NCI-H1930 (cell line): Measurements from ENCODE around the gene PSAP.
A peak's percentile ranks its signal among the peaks of the same experiment; 100 is the strongest.

Source experiments
- DNase-seq, 2 experiments: peaks; one replicate each; lab custom pipeline; 2025; lab: John Stamatoyannopoulos, UW

PSAP gene

DNA sequence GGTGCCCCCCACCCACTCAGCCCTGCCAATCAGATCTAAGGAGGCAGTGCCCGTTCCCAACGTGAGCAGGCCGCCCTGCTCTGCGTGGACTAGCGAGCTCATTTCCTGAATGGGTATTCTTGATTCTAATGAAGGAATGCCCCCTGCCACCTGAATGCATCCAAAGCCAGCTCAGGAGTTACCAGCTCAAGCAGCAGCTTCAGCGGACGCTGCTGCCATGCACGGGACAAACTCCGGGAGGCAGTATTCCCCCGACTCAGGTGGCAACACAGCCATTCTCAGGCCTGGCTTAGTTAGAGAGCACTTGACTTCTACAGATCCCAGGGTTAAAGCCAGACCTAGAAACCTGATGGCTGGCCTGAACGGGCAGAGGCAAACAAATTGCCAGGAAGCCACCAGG is 25.8 kb downstream of the PSAP start:
- no peak for DNase-seq

DNA sequence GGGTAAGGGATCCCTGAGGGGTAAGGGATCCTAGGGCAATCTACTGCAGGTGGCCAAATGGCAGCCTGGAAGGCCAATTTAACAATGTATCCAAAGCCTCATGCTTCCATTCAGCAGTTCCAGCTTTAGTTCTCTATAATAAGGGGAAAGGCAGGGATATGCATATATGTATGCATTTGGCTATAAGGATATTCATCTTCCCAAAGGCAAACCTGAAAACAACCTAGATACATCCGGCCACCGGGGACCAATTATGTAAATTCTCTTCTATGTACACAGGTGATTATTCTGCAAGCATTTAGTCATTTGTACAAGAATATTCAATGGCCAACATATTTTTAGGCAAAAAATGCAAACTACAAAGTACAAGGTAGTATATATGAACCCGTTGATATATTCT is 26.7 kb downstream of the PSAP start:
- no peak for DNase-seq

DNA sequence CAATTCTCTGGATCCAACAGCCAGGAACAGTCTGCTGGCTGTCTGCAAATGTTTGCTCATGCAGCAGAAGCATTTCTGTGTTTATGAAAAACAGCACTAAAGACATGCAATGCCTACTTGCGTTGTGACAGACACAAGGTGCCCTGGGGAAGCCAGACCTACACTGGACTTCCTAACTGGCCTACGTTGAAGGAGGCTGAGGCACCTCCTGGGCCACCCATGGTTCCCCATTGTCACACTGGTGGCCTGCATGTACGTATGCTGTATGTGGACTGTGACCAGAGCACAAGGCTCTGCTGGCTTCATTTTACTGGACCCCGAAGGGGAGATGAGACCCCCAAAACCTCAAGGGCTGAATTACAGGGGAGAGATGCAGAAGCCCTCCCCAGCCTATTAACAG is 27.7 kb downstream of the PSAP start:
- DNase-seq, result no peak

DNA sequence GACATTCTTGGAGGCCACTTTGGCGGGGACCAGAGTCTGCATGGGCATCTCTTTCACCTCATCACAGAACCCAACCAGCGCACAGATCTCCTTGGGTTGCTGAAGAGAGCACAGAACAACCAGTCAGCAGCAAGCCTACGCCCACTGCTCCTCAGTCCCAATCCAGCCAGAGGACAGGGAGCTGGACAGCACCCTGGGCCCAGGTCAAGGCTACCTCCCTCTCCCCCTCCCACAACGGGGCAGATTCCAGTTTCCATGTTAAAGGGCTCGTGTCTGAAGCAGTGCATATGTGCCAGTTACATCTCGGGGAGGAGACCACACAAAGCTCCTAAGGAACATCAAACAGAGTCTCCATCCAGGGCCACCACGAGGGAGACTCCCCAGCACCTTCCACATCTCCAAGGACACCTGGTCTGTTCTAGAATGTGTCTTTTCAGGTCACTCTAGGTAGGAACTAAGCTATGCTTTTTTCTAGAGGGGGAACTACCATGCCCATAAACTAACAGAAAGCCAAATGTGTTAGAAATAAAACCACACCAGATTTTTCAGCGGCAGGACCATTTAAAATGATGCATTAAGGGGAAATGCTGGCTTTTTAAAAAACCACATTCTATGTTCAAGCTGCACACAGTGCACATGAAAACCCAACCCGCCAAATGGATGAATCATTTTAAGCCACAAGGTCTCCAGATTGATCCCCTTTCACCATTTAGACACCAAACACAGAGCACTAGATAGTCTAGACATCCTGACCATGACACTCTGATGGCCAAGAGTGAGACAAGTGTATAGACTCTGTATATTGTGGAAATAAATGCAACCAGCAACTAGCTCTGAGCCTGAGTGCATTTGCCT is 28.9 kb downstream of the PSAP start:
- no peak for DNase-seq

DNA sequence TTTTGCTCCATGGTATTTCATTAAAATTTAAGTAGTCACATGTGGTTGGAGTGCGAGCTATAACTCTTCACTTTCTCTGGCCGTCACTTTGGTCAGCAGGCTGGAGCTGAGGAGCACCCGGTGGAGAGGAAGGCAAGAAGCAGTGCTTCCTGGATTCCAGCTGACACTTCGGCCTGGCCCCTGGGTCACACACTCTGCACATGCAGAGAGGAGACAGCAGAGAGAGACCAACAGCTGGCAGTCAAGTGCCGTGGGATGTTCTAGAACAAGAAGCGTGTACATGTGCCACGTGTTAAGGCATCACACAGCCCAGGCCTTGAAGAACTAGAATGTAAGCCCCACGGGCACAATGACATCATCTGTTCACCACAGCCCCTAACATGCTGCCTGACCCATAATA is 30.1 kb downstream of the PSAP start:
- no peak for DNase-seq

DNA sequence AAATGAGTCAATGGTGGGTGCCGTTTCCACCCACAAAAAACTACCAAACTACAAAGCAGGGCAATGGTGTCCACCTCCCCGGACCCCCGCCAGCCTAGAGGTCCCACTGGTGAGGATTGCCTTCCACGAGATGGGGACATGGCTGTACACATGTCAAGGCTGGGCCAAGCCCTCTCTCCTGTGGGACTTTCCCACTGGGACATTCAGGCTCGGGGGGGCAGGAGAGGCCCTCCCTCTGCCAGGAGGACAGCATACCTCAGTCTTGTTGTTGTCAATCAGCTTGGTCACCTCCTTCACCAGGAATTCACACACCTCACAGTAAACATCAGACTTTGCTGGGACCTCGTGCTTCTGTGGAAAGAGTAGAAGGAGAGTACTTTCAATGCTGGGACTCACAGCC is 31.1 kb downstream of the PSAP start:
- no peak for DNase-seq

DNA sequence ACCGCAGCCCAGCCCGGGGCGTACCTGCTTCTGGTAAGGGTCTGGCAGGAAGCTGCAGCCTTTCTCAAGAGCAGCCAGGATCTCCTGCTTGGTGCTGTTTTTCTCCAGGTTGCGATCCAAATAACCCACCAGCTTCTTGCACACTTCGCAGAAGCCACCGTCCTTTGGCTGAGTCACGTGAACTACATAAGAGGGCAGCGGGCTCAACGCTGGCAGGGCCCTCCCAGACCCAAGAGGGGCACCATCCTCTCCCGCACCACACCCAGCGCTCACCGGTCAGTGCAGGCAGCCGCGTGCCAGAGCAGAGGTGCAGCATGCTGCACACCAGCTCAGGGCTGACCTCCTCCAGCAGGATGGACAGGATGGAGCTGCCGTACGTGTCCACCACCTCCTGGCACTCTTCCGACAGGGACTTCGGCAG is 31.6 kb downstream of the PSAP start:
- DNase-seq, result no peak

DNA sequence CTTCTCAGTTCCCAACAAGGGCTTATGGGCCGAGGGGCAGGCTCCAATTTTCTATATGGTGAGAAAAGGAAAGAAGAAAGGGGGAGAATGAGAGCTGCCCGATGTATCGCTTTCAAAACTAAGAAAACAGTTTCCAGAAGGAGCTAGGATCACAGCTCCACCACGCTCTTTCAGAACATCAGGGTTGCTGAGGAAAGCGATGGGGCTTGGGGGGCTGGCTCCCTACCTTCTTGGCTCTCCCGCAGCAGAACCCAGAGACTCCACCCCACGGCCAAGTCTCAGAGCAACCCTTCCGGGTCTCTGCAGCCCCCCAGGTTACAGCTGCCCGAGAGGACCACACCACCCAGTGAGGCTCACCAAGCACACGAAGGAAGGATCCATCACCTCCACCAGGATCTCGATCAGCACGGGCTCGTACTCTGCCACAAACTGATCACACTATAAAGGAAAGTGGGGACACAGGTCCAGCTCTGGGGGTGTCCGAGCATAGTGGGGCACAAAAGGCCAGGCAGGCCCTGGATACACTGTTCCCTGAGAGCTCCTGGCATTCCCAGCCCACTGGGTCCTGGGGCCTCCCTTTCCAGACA is 32.3 kb downstream of the PSAP start:
- DNase-seq, result no peak

DNA sequence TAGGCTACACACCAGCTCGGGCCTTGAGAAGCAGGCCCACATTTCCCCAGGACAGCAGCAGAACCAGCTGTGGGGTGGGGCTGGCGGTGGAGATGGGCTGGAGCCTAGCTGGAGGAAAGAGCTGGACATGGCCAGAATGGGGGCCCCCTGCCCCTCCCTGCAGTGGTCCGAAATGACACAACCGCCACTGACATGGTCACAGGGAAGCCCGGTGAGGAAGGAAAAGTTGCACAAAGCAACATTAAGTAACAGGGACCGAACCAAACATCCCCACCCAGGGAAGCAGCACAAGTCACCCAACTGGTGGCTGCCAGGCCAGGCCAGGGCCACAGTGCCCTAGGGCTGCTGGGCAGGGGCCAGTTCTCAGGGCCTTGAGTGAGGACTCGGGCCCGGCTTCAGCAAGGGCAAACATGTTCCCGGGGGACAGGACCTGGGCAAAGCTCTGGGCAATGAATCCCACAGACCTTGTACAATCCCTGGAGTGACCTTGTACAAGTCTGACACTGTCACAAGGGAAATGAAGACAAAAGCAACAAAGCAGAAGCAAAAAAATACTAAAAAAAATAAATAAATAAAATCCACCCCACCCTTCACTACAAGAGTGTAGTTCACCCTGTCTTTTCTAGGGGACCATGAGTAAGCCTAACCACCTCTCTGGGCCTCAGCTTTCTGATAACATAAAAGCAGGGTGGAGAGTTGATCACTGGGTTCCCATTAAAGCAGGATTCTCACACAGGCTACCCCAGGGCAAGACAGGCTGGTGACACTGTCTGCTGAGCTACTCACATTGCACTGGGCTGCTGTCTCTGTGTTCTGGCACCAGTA is 33.0 kb downstream of the PSAP start:
- DNase-seq, result no peak

DNA sequence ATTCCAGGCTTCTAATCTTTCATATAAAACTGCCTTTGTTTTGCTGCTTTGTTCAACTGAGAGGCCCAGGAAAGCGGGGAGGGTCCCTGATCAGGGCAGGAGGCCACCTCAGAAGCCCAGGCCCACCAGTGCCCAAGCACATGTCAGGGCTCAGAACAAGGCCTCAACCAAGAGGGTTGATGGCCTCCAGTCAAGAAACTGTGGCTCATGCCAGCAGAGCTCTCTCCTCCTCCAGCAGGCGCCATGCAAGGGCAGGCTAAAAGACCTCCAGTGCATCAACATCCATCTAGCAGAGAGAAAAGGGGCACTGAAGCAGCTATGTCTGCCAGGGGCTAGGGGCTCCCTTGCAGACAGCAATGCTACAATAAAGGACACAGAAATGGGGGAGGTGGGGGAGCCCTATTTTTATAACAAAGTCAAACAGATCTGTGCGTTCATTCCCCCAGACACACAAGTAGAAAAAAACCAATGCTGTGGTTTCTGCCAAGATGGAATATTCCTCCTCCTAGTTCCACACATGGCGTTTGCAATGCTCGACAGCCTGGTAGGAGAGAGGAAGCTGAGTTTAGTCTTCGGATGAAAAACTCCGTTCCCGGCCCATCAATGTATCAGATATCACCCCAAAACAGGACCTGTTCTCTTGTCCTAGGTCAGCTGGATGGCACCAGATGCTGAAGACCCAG is 34.0 kb downstream of the PSAP start:
- no peak for DNase-seq

DNA sequence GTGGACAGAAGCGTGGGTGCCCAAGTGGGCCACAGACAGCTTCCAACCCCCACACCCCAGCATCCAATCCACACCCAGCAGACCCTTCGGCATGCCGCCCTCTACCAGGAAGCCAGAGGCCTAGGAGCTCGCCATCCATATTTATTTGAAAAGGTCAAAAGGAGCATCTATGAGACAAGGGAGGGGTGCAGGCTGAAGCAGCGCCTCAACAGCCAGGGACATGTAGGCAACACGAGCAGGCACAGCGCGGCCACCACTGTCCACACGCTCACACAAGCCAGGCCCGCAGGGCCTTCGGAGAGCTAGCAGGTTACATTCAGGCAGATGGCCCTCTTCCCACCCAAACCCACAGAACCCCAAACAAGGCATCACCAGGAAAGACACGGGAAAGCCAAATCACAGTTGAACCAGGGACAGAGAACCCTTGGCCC is 34.6 kb downstream of the PSAP start:
- DNase-seq, result no peak

DNA sequence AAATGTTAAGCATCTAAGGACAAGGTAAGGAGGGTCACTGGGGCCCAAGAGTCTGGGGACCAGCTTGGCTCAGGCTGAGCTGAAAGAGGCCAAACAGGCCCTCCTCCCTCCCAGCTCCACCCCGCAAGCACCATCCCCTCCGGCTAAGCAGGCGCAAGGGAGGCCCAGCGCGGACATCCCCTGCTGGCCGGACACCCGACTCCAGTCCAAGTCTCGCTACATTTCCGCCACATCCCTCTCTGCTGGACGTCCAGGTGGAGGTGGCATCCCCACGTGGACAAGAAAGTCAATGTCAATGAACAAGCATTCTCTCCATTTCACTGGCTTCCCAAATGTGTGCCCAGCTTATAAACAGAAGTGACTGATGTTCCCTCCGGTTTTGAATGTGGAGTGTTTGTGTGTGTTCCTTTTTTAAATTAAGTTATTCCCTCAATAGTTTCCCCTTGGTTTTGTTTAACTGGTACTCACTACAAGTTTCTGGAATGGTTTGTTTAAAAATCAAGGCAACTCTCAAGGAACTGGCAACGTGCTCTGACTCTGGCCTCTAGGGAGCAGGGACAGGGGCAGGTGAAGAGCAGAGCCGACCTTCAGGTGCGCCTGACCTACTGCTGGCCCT is 35.4 kb downstream of the PSAP start:
- DNase-seq, result no peak

DNA sequence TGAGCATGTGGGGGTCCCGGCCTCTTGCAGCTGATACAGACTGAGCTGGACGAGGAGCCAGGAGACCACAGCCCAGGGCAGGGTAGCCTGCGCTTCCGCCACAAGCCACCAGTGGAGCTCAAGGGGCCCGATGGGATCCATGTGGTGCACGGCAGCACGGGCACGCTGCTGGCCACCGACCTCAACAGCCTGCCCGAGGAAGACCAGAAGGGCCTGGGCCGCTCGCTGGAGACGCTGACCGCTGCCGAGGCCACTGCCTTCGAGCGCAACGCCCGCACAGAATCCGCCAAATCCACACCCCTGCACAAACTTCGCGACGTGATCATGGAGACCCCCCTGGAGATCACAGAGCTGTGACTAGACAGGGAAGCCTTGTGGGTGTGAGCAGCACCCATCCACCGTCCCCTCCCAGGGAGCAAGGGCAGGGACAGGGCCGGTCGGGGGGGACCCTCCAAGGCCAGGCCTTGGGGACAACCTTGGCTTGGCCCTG is 36.1 kb downstream of the PSAP start:
- DNase-seq, result no peak

DNA sequence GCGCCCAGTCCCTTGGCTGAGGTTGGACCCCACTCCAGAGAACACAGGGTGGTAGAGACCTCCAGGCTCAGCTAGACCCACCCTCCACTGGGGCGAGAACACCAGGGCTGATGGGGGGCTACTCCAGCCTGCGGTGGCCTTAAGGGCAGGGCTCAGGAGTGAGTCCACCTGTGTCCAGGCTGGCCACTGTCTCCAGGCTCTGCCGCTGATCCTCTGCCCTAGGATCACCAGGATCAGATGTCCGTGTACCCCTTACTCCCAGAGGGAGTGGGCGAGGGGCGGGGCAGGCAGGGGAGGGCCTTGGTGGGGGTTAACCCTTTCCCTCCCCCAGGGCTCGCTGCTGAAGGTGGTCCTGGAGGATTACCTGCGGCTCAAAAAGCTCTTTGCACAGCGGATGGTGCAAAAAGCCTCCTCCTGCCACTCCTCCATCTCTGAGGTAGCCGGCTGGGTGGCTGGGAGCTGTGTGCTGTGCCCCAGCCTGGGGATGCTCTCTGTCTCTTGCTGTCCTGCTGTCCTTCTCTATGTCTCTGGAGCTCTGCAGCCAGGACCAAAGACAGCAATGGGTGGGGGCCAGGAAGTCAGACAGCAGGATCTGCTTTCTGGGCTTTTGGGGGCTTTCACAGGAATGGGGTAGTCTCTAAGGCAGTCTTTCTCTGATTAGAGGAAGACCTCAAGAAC is 38.0 kb downstream of the PSAP start:
- DNase-seq, result no peak

DNA sequence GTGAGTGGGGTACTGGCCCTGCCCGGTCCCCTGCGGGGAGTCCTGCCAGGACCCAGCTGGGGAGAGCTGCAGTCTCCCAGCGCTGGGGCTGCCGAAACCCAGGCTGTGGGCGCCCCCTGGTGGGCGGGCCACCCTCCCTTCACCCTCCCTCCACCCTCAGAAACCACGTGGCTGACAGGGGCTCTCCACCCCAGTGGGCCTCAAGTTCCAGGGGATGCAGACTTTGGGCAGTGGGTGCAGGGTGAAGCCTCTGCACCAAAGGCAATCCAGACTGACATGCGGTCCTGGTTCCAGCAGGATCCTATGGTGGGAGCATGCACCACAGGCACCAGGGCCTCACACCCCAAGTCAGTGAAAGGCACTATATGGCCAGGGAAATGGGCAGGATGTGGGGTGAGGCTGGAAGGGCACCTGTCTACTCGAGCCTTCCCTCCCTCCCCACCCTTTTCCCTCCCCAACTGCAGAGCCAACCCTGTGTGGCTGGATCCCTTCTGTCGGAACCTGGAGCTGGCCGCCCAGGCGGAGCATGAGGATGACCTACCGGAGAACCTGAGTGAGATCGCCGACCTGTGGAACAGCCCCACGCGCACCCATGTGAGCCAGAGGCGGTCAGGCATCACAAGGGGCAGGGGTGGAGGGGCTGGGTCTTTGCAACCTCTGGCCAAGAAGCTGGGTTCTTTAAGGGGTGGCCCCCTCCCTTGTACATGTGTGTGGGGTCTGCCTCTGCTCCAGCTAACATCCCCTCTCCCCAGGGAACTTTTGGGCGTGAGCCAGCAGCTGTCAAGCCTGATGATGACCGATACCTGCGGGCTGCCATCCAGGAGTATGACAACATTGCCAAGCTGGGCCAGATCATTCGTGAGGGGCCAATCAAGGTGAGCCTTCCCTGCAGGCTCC is 38.8 kb downstream of the PSAP start:
- DNase-seq, result peak in 1 of 2 experiments; percentile 13

DNA sequence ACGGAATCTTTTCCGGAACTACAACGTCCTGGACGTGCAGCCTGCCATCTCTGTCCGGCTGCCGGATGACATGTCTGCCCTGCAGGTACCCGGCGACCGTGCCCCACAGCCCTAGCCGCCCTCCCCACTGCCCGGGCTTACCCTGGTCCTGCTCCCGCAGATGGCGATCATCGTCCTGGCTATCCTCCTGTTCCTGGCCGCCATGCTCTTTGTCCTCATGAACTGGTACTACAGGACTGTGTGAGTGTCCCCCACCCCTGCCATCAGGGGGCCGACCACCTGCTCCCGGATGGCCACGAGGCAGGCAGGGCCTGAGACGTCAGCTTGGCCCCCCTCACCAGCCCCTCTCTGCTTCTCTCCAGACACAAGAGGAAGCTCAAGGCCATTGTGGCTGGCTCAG is 39.7 kb downstream of the PSAP start:
- DNase-seq, result no peak

DNA sequence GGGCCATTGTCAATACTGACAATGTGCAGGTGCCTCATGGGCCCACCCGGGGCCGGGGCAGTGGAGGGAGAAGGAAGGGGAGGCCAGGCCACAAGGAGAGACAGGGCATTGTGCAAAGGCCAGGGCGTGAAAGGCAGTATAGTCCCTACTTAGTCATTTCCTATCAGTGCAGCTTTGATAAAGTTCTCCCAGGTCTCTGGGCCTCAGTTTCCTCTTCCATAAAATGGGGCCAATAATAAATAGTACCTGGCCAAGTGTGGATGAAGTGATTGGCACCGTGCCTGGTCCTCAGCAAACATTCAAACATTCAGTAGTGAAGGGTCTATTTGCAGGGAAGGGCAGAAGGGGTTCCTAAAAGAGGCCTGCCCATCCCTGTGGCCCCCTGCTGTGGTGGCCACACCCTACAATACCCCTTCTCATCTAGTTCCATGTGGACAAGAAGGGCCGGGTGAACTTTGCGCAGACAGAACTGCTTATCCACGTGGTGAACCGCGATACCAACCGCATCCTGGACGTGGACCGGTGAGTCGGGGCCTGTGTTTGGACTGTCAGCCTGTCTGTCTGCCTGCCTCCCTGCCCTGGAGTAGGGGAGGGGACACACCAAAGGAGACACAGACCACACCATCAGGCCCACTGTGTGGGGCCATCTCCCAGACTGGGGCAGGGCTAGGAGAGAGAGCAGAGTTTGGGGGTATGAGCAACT is 40.9 kb downstream of the PSAP start:
- DNase-seq, result no peak

DNA sequence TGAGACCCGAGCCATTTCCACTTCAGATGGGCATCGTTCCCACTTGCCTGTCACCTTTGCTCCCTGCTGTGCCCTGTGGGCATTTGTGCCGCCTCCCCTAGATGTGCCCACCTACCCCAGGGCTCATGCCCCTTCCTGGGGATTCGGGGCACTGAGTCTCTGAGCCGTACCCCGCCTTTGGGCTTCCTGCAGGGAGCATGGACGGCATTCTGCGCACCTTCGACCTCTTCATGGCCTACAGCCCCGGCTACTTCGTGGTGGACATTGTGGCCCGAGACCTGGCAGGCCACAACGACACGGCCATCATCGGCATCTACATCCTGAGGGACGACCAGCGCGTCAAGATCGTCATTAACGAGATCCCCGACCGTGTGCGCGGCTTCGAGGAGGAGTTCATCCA is 41.4 kb downstream of the PSAP start:
- DNase-seq, result no peak
